Hepatocyte (in vitro differentiated cells): Measurements from ENCODE around the gene ROS1. TPM values are rescaled to one million over a fixed set of nuclear protein-coding genes. Genes with fewer than 3 reads are reported as not detected.
A peak's percentile ranks its signal among the peaks of the same experiment; 100 is the strongest.

ENCODE experiments used
- DNase-seq: peaks from one replicate; pipeline ENCODE4 v3.0.0-alpha.2; 2016; ENCODE audit warnings: low spot score
- H2AFZ ChIP-seq: fragments of 200-600 bp; sonication (generic); 2 replicates; pipeline ENCODE4 v1.6.0; 2016; ENCODE audit warnings: antibody characterized with exemption, mild to moderate bottlenecking
- H3K27ac ChIP-seq: fragments of 200-600 bp; sonication (generic); 2 replicates; pipeline ENCODE4 v1.5.1; 2016; ENCODE audit warnings: mild to moderate bottlenecking
- H3K27me3 ChIP-seq: fragments of 200-600 bp; sonication (generic); 2 replicates; pipeline ENCODE4 v1.6.1; 2016
- H3K36me3 ChIP-seq: fragments of 200-600 bp; sonication (generic); replicated peaks from 2 replicates; pipeline ENCODE4 v1.5.1; 2016; ENCODE audit warnings: low read depth; ENCODE audit not compliant: insufficient read depth
- H3K4me1 ChIP-seq: fragments of 200-600 bp; sonication (generic); 2 replicates; pipeline ENCODE4 v1.5.1; 2016; ENCODE audit warnings: mild to moderate bottlenecking, moderate library complexity; ENCODE audit not compliant: insufficient read depth
- H3K4me2 ChIP-seq: fragments of 200-600 bp; sonication (generic); 2 replicates; pipeline ENCODE4 v1.6.0; 2016
- H3K4me3 ChIP-seq: fragments of 200-600 bp; sonication (generic); 2 replicates; pipeline ENCODE4 v1.5.1; 2016; ENCODE audit warnings: mild to moderate bottlenecking
- H3K79me2 ChIP-seq: fragments of 200-600 bp; sonication (generic); 2 replicates; pipeline ENCODE4 v1.6.0; 2017; ENCODE audit warnings: mild to moderate bottlenecking
- H3K9me2 ChIP-seq: fragments of 200-600 bp; sonication (generic); replicated peaks from 2 replicates; pipeline ENCODE4 v1.6.0; 2017; ENCODE audit warnings: mild to moderate bottlenecking; ENCODE audit not compliant: insufficient read depth
- H3K9me3 ChIP-seq: fragments of 200-600 bp; sonication (generic); 2 replicates; pipeline ENCODE4 v1.5.1; 2016; ENCODE audit warnings: low read depth, mild to moderate bottlenecking
- H4K20me1 ChIP-seq: fragments of 200-600 bp; sonication (generic); 2 replicates; pipeline ENCODE4 v1.6.0; 2016; ENCODE audit warnings: mild to moderate bottlenecking; ENCODE audit not compliant: insufficient read depth, poor library complexity, severe bottlenecking
- CTCF ChIP-seq: fragments of 200-600 bp; sonication (generic); IDR thresholded peaks from 2 replicates; pipeline ENCODE4 v1.5.1; 2016; ENCODE audit warnings: antibody characterized with exemption, mild to moderate bottlenecking; ENCODE audit not compliant: poor library complexity
- EZH2 ChIP-seq: fragments of 200-600 bp; sonication (generic); IDR thresholded peaks from 2 replicates; pipeline ENCODE4 v1.6.1; 2016; ENCODE audit warnings: antibody characterized with exemption, mild to moderate bottlenecking, borderline replicate concordance
- EZH2phosphoT487 ChIP-seq: fragments of 200-600 bp; sonication (generic); IDR thresholded peaks from one replicate; pipeline ENCODE4 v1.6.1; 2018; ENCODE audit warnings: antibody characterized with exemption, mild to moderate bottlenecking, low read depth, moderate library complexity; ENCODE audit not compliant: unreplicated experiment, severe bottlenecking
- WGBS: methylation state at CpG from one replicate; pipeline ENCODE4 v1.1.6; 2016; ENCODE audit warnings: low lambda C conversion rate; ENCODE audit errors: missing lambda C conversion rate; 5-methylcytosine and 5-hydroxymethylcytosine counted together
- polyA plus RNA-seq: library from polyadenylated mRNA; unstranded; fragments of >200 nt; fragmentation: Nextera tagmentation; extraction: Ambion mirVana; gene quantifications from 2 replicates; pipeline ENCODE4 v1.2.1, GENCODE V29; 2016
- total RNA-seq: library from RNA; depleted of rRNA; stranded (reverse); fragments of >200 nt; gene quantifications from 2 replicates; pipeline ENCODE4 v1.2.3, GENCODE V29; 2014

ROS1 gene
- total and polyA plus RNA-seq, 2 experiments from 2014 or later = 0.33 to 2.7 TPM

- H2AFZ ChIP-seq = peak overlapping the region; percentile 16
- no peak overlapping the region for H3K4me2 ChIP-seq
Observed at GRCh38 chr6:117346142-117346930, 79.4 kb downstream of the ROS1 start.

GRCh38 chr6:117345292-117345610 lies 80.5 kb downstream of the ROS1 start:
- Histone ChIP-seq H2AFZ (no peak overlapping the region), H3K4me1 (no peaks in the 10 kb centered on the region), H3K9me3 (no peaks in the 10 kb centered on the region), H3K79me2 (no peaks in the 10 kb centered on the region), H3K36me3 (no peaks in the 10 kb centered on the region), H3K27me3 (no peaks in the 10 kb centered on the region), H3K4me3 (no peak overlapping the region), H3K4me2 (no peak overlapping the region), H3K27ac (no peak overlapping the region), H3K9me2 (no peaks in the 10 kb centered on the region), H4K20me1 (no peaks in the 10 kb centered on the region)
- TF ChIP-seq CTCF (no peak), EZH2phosphoT487 (no peak), EZH2 (no peak)
- no peak for DNase-seq
- WGBS = 93% methylated on average over 2 of the region's 2 CpGs

More at GRCh38 chr6:117346142-117346930, 79.4 kb downstream of the ROS1 start:
- Histone ChIP-seq H4K20me1 (no peaks in the 10 kb centered on the region), H3K36me3 (no peaks in the 10 kb centered on the region), H3K79me2 (no peaks in the 10 kb centered on the region), H3K9me3 (no peaks in the 10 kb centered on the region), H3K4me1 (no peaks in the 10 kb centered on the region), H3K27ac (no peak overlapping the region), H3K9me2 (no peaks in the 10 kb centered on the region), H3K27me3 (no peaks in the 10 kb centered on the region), H3K4me3 (no peak overlapping the region)
- DNase-seq = peak; percentile 17
- no peak for TF ChIP-seq EZH2
- TF ChIP-seq CTCF = peak; percentile 64
- 58% methylated on average over 7 of the region's 7 CpGs for WGBS

GRCh38 chr6:117344444-117345291 lies 81.1 kb downstream of the ROS1 start:
- Histone ChIP-seq H3K27me3 (no peaks in the 10 kb centered on the region), H3K4me2 (no peak overlapping the region), H3K79me2 (no peaks in the 10 kb centered on the region), H3K27ac (no peak overlapping the region), H2AFZ (no peak overlapping the region), H3K9me3 (no peaks in the 10 kb centered on the region), H3K4me3 (no peak overlapping the region), H3K4me1 (no peaks in the 10 kb centered on the region), H3K36me3 (no peaks in the 10 kb centered on the region), H3K9me2 (no peaks in the 10 kb centered on the region), H4K20me1 (no peaks in the 10 kb centered on the region)
- no peak for TF ChIP-seq EZH2
- TF ChIP-seq CTCF = no peak
- WGBS = 89% methylated on average over 12 of the region's 12 CpGs
- DNase-seq = no peak
